ENCODE results near the gene PRDX4. TPM values are rescaled to one million over a fixed set of nuclear protein-coding genes. Genes with fewer than 3 reads are reported as not detected.

Gene PRDX4
- total RNA-seq, 1 experiment from 2014 or later = 155 TPM

- Histone ChIP-seq H3K27ac (ENCODE audit: low read depth, low read length, poor library complexity, severe bottlenecking) (no peak overlapping the region), H3K4me3 (ENCODE audit: low read depth, low read length, poor library complexity, severe bottlenecking) (no peak overlapping the region), H3K27me3 (replicated peaks; ENCODE audit: insufficient read depth, low read depth, low read length, poor library complexity) (no peaks in the 10 kb centered on the region), H3K36me3 (ENCODE audit: insufficient read depth, low read length, poor library complexity, severe bottlenecking) (peaks cover 11% of the 10 kb centered on the region), H3K9me3 (ENCODE audit: low read depth, low read length, poor library complexity, severe bottlenecking) (no peaks in the 10 kb centered on the region), H3K4me1 (ENCODE audit: insufficient read depth, low read length, poor library complexity, severe bottlenecking) (no peaks in the 10 kb centered on the region)
- CTCF ChIA-PET = interaction anchor here (1.0 kb wide), 1 partner anchor 182 kb away, joined by 4 read pairs; no protein-coding TSS in a partner anchor
- no TSS peak for BruUV-seq (replicated peaks)
- peak; percentile 40 for DNase-seq (ENCODE audit: low spot score)
- TF ChIP-seq EZH2 (IDR thresholded peaks at IDR 0.05; ENCODE audit: borderline replicate concordance, low read depth, low read length, poor library complexity, severe bottlenecking) (no peak), CTCF (conservative IDR thresholded peaks at IDR 0.05; ENCODE audit: low read depth, low read length) (no peak)
- intact Hi-C loops (cut with micrococcal nuclease; ENCODE audit: unreplicated experiment) = no loop called here
- POLR2A ChIA-PET (ENCODE audit: low non-redundant PET) = interaction anchor here (0.5 kb wide), 1 partner anchor 190 kb away, joined by 3 read pairs; no protein-coding TSS in a partner anchor
These were observed 52.9 kb downstream of the PRDX4 start for GRCh38 chrX:23720117-23720677.

- TF ChIP-seq CTCF (conservative IDR thresholded peaks at IDR 0.05; ENCODE audit: low read depth, low read length) = no peak
- TF ChIP-seq EZH2 (IDR thresholded peaks at IDR 0.05; ENCODE audit: borderline replicate concordance, low read depth, low read length, poor library complexity, severe bottlenecking) = no peak
- no TSS peak for BruUV-seq (replicated peaks)
- ChIA-PET POLR2A (ENCODE audit: low non-redundant PET) (no interaction called here), CTCF (interaction anchor here (0.6 kb wide), 1 partner anchor 343 kb away, joined by 4 read pairs; no protein-coding TSS in a partner anchor)
- DNase-seq (ENCODE audit: low spot score) = no peak
- Histone ChIP-seq H3K27me3 (replicated peaks; ENCODE audit: insufficient read depth, low read depth, low read length, poor library complexity) (no peaks in the 10 kb centered on the region), H3K4me1 (ENCODE audit: insufficient read depth, low read length, poor library complexity, severe bottlenecking) (no peaks in the 10 kb centered on the region), H3K9me3 (ENCODE audit: low read depth, low read length, poor library complexity, severe bottlenecking) (no peaks in the 10 kb centered on the region), H3K4me3 (ENCODE audit: low read depth, low read length, poor library complexity, severe bottlenecking) (no peak overlapping the region), H3K27ac (ENCODE audit: low read depth, low read length, poor library complexity, severe bottlenecking) (no peak overlapping the region), H3K36me3 (ENCODE audit: insufficient read depth, low read length, poor library complexity, severe bottlenecking) (peaks cover 10% of the 10 kb centered on the region)
- intact Hi-C loops (cut with micrococcal nuclease; ENCODE audit: unreplicated experiment) = no loop called here
These were observed 58.9 kb downstream of the PRDX4 start for GRCh38 chrX:23726191-23726590.

- no peaks in the 10 kb centered on the region for H3K4me1 ChIP-seq (ENCODE audit: insufficient read depth, low read length, poor library complexity, severe bottlenecking)
- no peak for DNase-seq (ENCODE audit: low spot score)
- H3K4me3 ChIP-seq (ENCODE audit: low read depth, low read length, poor library complexity, severe bottlenecking) = no peak overlapping the region
- no peak for TF ChIP-seq EZH2 (IDR thresholded peaks at IDR 0.05; ENCODE audit: borderline replicate concordance, low read depth, low read length, poor library complexity, severe bottlenecking)
- ChIA-PET POLR2A (ENCODE audit: low non-redundant PET) (no interaction called here), CTCF (no interaction called here)
- BruUV-seq (replicated peaks) = no TSS peak
- H3K27me3 ChIP-seq (replicated peaks; ENCODE audit: insufficient read depth, low read depth, low read length, poor library complexity) = no peaks in the 10 kb centered on the region
- intact Hi-C loops (cut with micrococcal nuclease; ENCODE audit: unreplicated experiment) = no loop called here
- H3K36me3 ChIP-seq (ENCODE audit: insufficient read depth, low read length, poor library complexity, severe bottlenecking) = peaks cover 3% of the 10 kb centered on the region
- H3K27ac ChIP-seq (ENCODE audit: low read depth, low read length, poor library complexity, severe bottlenecking) = no peak overlapping the region
- H3K9me3 ChIP-seq (ENCODE audit: low read depth, low read length, poor library complexity, severe bottlenecking) = no peaks in the 10 kb centered on the region
These were observed 59.9 kb downstream of the PRDX4 start for GRCh38 chrX:23727206-23727605.

GRCh38 chrX:23729214-23729613 is 61.9 kb downstream of the PRDX4 start:
- intact Hi-C loops (cut with micrococcal nuclease; ENCODE audit: unreplicated experiment) = no loop called here
- BruUV-seq (replicated peaks) = no TSS peak
- H3K27ac ChIP-seq (ENCODE audit: low read depth, low read length, poor library complexity, severe bottlenecking) = no peak overlapping the region
- ChIA-PET POLR2A (ENCODE audit: low non-redundant PET) (no interaction called here), CTCF (no interaction called here)
- peaks cover 3% of the 10 kb centered on the region for H3K36me3 ChIP-seq (ENCODE audit: insufficient read depth, low read length, poor library complexity, severe bottlenecking)
- DNase-seq (ENCODE audit: low spot score) = no peak
- no peaks in the 10 kb centered on the region for H3K27me3 ChIP-seq (replicated peaks; ENCODE audit: insufficient read depth, low read depth, low read length, poor library complexity)
- no peaks in the 10 kb centered on the region for H3K4me1 ChIP-seq (ENCODE audit: insufficient read depth, low read length, poor library complexity, severe bottlenecking)
- no peaks in the 10 kb centered on the region for H3K9me3 ChIP-seq (ENCODE audit: low read depth, low read length, poor library complexity, severe bottlenecking)
- no peak for TF ChIP-seq CTCF (conservative IDR thresholded peaks at IDR 0.05; ENCODE audit: low read depth, low read length)
- no peak for TF ChIP-seq EZH2 (IDR thresholded peaks at IDR 0.05; ENCODE audit: borderline replicate concordance, low read depth, low read length, poor library complexity, severe bottlenecking)
- no peak overlapping the region for H3K4me3 ChIP-seq (ENCODE audit: low read depth, low read length, poor library complexity, severe bottlenecking)
